GM18499 (cell line): Measurements from ENCODE around the gene SYS1.
"Not testable (repeated sequence)": the region's sequence is repeated elsewhere in the genome, so short reads cannot be mapped to it uniquely, and the experiment has no call there.

ENCODE experiments used
- ATAC-seq: cut with Tn5 transposase; IDR thresholded peaks from one replicate; pipeline ENCODE4 v1.9.1; 2021; ENCODE audit warnings: moderate number of reproducible peaks; ENCODE audit not compliant: insufficient read depth, unreplicated experiment

Gene SYS1

DNA sequence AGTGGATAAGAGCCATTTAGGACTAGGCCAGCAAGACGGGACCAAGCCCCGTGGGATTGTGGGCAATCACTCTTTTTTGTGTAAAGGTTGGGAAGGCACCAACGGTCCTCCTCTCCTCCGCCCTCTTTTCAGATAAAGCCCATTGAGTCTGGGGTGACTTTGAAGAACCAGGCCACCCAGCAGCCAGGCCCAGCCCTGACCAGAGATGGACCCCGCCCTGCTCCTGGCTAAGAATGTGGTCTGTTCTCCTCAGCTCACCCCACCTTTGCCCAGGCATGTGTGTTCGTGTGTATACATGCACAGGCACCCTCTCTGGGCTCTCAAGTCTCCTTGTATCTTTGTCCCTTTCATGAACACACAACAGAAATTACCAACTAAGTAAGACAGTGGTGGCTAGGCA lies 23.9 kb upstream of the SYS1 start:
- ATAC-seq: no peak

GRCh38 chr20:45339799-45340198 lies 23.2 kb upstream of the SYS1 start:
- ATAC-seq: no peak

DNA sequence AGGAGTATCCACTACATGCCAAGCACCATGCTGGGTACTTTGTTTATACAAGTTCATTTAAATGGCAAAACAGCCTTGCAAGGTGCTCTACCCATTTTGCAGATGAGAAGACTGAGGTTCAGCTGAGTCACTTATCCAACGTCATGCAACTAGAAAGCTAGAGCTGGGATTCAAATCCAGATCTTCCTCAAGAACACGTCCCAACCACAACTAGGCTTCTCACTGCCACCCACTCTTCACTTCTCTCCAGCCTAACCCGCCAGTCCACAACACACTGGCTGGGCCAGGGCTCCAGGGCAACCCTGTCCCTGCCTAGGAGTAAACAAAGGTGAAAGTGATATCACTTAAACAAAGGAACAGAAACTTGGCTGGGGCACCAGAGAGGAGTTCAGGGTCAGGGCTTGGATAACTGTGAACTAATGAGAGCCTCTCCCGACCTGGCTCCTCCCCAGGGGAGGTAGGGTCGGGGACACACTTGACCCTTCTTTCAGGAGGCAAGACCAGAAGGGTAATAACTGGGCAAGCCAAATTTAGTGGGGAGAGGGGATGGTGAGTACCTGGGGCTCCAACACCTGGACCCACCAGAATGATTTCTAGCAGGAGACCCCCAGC lies 22.6 kb upstream of the SYS1 start:
- no peak for ATAC-seq

DNA sequence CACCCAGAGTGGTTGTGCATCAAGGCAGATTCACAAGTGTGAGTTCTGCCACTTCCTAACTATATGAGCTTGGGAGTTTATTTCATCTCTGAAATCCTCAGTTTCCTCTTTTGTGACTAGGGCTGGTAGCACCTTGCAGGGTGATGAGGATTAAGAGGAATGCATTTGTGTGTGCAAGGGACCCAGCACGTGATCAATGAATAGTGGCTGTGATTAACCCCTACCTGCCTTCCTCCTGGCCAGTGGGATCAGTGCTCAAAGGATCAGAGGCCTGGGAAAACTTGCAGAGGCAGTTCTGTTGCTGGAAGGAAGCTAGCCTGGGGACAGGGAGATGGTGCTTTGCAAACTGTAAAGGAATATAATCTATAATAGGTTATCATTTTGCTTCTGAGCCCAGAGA lies 22.0 kb upstream of the SYS1 start:
- ATAC-seq: no peak

DNA sequence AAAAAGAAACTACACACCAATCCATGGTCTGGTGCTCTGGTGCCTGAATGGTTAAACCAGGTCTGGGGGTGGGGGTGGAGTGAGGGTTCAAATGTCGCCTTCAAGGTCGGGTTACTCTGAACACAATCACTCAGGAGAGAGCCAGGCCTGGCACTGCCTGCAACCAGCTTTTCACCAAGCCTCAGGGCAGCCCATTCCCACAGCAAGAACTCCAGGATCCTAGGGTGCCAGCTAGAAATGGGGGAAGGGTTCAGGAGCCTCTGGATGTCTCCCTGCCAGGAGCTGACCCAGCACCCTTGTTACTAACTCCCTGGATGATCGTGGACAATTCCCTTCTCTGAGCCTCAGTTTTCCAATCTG lies 21.4 kb upstream of the SYS1 start:
- no peak for ATAC-seq

GRCh38 chr20:45341939-45342854 lies 20.8 kb upstream of the SYS1 start:
- no peak for ATAC-seq

DNA sequence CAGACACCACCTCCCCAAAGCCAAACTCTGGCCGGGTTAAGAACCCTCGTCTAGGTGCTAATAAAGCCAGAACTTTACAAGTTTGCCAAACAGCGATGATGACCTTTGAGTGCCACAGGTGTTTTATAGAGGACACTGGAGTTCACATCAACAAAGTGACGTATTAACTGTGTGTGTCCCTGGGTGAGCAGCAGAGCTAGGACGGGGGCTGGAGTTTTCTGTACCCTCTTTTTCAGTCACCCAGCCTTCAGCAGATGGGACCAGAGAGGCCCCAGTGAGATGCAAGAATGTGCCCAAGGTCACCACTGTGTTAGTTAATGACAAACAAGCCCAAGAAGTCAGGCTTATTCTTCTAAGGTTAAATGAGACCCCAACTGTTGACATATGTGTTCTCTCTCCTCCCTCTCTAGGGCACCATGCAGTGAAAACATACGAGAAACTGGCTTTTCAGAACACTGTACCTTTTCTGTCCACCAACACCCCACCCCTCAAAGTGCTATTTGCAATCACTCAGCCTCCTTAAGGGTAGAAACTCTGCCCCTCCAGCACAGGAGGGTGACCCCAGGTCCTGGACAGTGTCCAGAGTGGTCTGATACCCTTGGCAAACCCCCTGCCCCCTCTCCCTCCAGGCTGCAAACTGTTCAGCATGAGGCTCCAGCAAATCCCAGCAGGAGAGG lies 20.0 kb upstream of the SYS1 start:
- ATAC-seq: no peak

DNA sequence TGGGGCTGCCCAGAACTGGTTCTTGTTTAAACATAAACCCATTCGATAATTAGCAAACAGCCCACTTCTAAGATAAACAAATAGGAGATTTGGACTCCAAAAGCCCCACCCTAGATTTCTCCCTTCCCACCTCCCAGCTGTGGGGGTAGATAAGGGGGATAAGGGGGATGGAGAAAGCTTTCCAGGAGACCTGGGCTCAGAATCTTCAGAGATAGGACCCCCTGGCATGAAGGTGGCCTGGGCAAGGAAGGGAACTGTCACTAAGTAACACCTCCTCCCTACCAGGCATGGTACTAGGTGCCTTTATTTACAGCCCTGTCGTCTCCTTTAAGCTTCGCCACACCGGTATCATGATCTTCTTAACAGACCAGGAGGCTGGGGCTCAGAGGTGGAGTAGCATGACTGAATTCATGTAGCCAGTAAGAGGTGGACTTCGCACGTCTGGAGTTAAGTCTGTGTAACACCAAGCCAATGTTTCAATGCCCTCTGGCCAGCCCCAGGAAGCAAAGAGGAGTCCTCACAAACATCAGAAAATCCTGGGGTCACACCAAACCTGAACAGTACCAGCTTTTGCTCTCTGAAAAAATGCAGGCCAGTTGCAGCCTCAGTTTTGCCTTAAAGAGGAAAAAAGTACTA lies 19.3 kb upstream of the SYS1 start:
- ATAC-seq: no peak

GRCh38 chr20:45344168-45344860 lies 18.6 kb upstream of the SYS1 start:
- ATAC-seq: no peak

DNA sequence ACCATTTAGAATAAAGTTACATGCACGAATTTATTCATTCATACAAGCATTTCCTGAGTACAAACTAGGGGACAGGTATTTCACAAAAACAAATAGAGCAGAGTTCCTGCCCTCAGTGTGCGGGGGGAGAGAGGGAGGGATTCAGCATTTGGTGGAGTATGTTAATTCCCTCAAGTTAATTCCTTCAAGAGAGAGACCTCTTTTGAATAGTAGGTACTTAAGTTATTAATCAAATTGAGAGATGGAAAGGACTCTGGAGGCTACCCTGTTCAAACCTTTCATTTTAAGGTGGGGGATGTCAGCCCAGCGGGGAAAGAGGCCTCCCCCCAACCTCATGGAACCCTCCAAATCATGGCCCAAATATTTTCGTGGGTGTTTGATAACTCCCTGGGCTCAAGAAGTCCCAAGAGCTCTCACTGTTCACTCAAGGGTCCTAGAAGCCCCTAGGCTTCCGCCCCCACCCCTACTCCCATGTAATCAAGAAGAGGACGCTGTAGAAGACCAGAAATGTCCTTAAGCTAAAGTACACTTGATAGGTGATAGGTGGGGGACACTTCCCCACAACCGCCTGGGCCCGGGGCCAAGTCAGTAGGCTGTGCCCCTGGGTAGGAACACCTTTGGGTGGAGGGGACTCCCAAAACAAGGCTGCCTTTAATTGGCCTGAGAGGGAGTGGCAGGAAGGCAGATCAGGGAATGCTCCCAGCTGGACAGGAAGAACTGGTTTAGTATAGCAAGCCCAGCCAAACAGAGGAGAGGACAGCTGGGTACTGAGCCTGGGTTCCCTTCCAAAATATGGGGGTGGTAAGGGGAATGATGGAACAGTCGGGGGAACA lies 17.6 kb upstream of the SYS1 start:
- ATAC-seq: no peak

DNA sequence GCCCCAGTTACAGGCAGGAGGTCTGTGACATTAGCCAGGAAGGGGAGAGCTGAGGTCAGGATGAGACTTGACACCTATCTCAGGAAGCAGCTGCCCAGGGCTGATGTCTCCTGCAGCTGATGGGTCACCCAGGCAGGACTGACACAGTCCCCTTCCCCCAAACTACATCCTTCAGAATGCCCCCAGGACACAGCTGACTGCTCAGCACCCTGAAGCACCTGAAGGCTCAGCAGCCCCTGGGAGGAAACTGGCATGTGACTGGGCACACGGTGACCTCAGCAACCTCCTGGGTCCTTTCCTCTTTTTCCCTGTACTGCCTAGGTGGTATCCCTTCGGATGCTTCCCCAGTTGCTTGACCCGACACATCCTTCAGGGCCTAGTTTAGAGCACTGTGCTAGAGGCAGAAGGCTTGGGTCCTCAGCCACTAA lies 16.7 kb upstream of the SYS1 start:
- ATAC-seq: no peak

- ATAC-seq: no peak
Measured at GRCh38 chr20:45346851-45347250, 16.1 kb upstream of the SYS1 start.

DNA sequence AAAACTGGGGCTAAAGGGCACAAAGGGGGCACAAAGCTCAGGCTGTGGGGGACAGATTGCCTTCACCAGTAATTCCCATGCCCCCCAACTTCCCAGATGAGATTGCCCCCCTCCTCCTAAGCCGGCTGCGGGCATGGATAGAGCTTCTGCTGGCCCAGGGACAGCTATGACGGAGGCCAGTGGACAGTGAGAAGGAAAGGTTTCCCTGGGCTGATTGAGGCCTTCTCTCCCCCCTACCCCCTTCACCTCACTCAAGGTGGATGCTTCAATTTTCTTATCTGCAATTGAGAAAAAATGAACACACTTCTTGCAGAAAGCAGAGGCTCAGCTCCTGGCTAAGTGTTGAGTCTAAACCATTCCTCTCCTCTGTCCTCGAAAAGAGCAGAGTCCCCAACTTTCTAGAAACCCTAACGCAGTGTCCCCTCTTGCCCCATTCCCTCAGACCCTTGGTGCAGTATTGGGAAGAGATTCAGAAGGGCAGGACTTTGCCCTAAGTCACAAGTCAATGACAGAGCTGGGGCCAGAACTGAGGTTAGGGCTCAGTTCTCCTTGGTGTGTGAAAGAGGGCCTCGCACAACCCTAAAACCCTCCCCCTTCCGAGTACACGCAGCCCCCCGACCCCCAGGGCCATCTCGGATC lies 15.5 kb upstream of the SYS1 start:
- no peak for ATAC-seq

DNA sequence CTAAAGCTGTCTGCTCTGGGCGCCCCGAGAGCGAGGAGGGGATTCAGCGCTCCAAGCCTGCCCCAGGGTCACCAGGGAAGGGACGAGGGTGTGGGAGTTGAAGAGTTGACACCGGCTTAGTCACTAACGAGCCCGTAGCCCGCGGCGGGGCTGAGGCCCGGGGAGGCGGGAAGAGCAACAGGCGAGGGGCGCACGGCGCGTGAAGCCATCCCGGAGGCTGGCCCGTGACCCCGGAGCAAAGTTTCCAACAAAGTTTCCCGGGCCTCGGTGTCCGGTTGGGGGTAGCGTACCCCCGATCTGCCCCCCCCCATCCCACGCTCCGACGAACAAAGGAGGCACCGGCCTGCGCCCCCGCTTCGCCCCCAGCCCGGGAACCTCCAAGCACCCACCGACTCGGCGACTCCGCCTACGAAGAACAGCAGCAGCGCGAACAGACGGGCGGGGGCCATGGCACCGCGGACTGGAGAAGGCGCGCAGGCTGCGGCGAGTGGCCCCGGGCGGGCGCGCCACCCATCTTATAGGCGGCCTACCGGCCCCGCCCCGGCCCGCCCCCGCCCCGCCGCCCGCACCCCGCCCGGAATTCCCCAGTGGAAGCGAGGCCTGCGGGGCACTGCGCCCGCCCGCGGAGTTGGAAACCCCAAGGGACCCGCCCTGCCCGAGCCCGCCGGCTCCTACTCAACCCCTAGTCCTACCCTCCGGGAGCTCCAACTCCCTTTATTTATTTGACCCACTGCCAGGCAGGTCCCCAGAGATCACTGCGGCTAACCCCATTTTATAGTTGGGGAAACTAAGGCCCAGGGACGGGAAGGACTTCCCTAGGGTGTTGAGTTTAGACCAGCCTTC lies 14.8 kb upstream of the SYS1 start, which contains the start of gene SDC4:
SDC4 (minus strand) TSS at position 489 of the 843 bp plus-strand sequence; CDS start at position 449, 40 bp downstream.
- ATAC-seq: no peak

DNA sequence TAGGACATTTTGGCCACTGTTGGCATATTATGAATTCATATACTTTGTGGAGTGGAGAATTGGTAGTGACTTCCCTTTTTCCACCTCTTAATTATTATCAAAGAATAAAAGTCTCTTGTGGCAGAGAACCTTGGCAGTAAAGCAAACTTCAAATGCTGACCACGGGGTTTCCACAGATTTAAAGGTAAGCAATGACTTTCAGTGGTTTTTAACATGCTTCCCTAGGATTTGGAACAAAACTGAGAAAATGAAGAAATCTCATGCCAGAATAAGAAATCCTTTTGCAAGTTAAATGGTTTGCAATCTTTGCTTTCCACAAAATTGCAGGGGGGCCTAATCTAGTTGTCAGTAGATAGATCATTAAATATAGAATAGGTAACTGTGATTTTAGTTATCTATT lies 12.7 kb upstream of the SYS1 start:
- ATAC-seq: no peak

DNA sequence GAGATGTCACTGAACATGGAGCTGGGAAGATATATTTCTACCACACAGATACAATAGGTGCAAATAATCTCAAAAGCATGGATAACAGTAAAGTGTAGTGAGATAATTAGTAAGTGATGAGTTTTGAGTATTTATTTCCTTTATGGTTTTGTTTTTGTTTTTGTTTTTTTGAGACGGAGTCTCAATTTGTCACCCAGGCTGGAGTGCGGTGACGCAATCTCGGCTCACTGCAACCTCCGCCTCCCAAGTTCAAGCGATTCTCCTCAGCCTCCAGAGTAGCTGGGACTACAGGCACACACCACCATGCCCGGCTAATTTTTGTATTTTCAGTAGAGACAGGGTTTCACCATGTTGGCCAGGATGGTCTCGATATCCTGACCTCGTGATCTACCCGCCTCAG lies 12.2 kb upstream of the SYS1 start:
- ATAC-seq: not testable (repeated sequence)

- no peak for ATAC-seq
Measured at GRCh38 chr20:45352729-45353128, 10.2 kb upstream of the SYS1 start.

- ATAC-seq: no peak
Measured at GRCh38 chr20:45353746-45354145, 9.2 kb upstream of the SYS1 start.
